ENCODE measurements around the gene RNF144A.

Gene RNF144A

GRCh38 chr2:7089284-7089683, 172.1 kb downstream of the RNF144A start:
- no peak for TF ChIP-seq NFIC (IDR thresholded peaks at IDR 0.05)
- no peak for TF ChIP-seq ZBTB7A (IDR thresholded peaks at IDR 0.05; ENCODE audit: low read depth)
- no peak for TF ChIP-seq CEBPB (IDR thresholded peaks at IDR 0.05)
- no peak for TF ChIP-seq MAX (IDR thresholded peaks at IDR 0.05)
- no peak for TF ChIP-seq REST (IDR thresholded peaks at IDR 0.05; ENCODE audit: low read depth)
- no peak for TF ChIP-seq CREB1 (IDR thresholded peaks at IDR 0.05; ENCODE audit: low read depth)
- TF ChIP-seq FOXM1 (IDR thresholded peaks at IDR 0.05; ENCODE audit: borderline replicate concordance, low read depth) = no peak
- TF ChIP-seq TEAD4 (IDR thresholded peaks at IDR 0.05) = no peak
- no peak for TF ChIP-seq TCF12 (IDR thresholded peaks at IDR 0.05; ENCODE audit: low read depth)
- TF ChIP-seq RAD21 (IDR thresholded peaks at IDR 0.05; ENCODE audit: low read depth) = no peak
- no peak for TF ChIP-seq USF1 (IDR thresholded peaks at IDR 0.05)
- TF ChIP-seq YY1 (IDR thresholded peaks at IDR 0.05; ENCODE audit: low read depth) = no peak
- TF ChIP-seq EP300 (IDR thresholded peaks at IDR 0.05; ENCODE audit: borderline replicate concordance) = no peak
- TF ChIP-seq TAF1 (IDR thresholded peaks at IDR 0.05; ENCODE audit: low read depth) = no peak
- no peak for TF ChIP-seq EGR1 (IDR thresholded peaks at IDR 0.05)

DNA sequence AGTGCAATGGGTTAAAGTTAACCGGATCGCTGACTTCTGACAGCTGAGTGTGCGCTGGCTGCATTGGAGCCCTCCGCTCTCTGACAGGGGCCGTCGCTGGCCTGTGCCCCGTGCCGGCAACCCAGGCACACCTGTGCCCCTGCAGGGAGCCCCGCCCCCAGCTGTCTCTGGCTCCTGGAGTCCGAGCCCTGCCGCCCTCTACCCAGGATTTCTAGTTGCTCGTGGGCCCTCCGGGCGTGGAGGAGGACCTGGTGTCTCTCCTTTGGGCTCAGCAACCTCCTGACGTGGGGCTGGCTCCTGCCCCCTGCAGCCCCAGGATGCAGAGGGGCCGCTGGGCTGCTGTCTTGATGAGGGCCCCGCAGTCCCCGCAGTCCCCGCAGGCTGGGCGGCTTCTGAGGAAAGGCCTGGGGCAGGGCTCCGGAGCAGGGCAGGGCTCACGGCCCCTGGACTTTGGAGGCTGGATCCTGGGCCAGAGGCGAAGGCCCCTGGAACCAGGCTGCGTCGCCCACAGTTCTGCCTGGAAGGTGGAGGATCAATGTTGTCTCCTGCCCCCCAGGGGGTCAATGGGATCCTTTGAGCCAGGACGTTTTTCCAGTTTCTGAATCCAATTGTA, 172.8 kb downstream of the RNF144A start:
- TF ChIP-seq RAD21 (IDR thresholded peaks at IDR 0.05; ENCODE audit: low read depth) = no peak
- TF ChIP-seq ZBTB7A (IDR thresholded peaks at IDR 0.05; ENCODE audit: low read depth) = no peak
- no peak for TF ChIP-seq CREB1 (IDR thresholded peaks at IDR 0.05; ENCODE audit: low read depth)

- no peak for TF ChIP-seq FOXM1 (IDR thresholded peaks at IDR 0.05; ENCODE audit: borderline replicate concordance, low read depth)
- TF ChIP-seq RAD21 (IDR thresholded peaks at IDR 0.05; ENCODE audit: low read depth) = no peak
- no peak for TF ChIP-seq CEBPB (IDR thresholded peaks at IDR 0.05)
- no peak for TF ChIP-seq ZBTB7A (IDR thresholded peaks at IDR 0.05; ENCODE audit: low read depth)
- no peak for TF ChIP-seq EGR1 (IDR thresholded peaks at IDR 0.05)
- no peak for TF ChIP-seq TCF12 (IDR thresholded peaks at IDR 0.05; ENCODE audit: low read depth)
- no peak for TF ChIP-seq TEAD4 (IDR thresholded peaks at IDR 0.05)
- TF ChIP-seq REST (IDR thresholded peaks at IDR 0.05; ENCODE audit: low read depth) = no peak
- TF ChIP-seq USF1 (IDR thresholded peaks at IDR 0.05) = no peak
- no peak for TF ChIP-seq YY1 (IDR thresholded peaks at IDR 0.05; ENCODE audit: low read depth)
- no peak for TF ChIP-seq MAX (IDR thresholded peaks at IDR 0.05)
- no peak for TF ChIP-seq CREB1 (IDR thresholded peaks at IDR 0.05; ENCODE audit: low read depth)
- TF ChIP-seq NFIC (IDR thresholded peaks at IDR 0.05) = no peak
- TF ChIP-seq EP300 (IDR thresholded peaks at IDR 0.05; ENCODE audit: borderline replicate concordance) = no peak
- no peak for TF ChIP-seq TAF1 (IDR thresholded peaks at IDR 0.05; ENCODE audit: low read depth)
Measured at GRCh38 chr2:7093376-7093775, 176.2 kb downstream of the RNF144A start.

Data from Ishikawa (cell line).